CD4-positive, alpha-beta memory T cell (primary cell): ENCODE data around the gene UGT1A6. TPM values are rescaled to one million over a fixed set of nuclear protein-coding genes. Genes with fewer than 3 reads are reported as not detected.
"Not testable (repeated sequence)": the region's sequence is repeated elsewhere in the genome, so short reads cannot be mapped to it uniquely, and the experiment has no call there.

ENCODE experiments used
- CTCF ChIA-PET: fragments of 350-600 bp; sonication (Branson Sonifier 250); formaldehyde crosslinking; loops from one replicate; lab custom pipeline; 2021; ENCODE audit warnings: inconsistent platforms; ENCODE audit not compliant: partially characterized antibody; lab: Charles Lee
- POLR2A ChIA-PET: fragments of 350-600 bp; sonication (Branson Sonifier 250); formaldehyde crosslinking; loops from one replicate; lab custom pipeline; 2021; ENCODE audit not compliant: partially characterized antibody; lab: Charles Lee
- DNase-seq, 5 donors: peaks; one replicate each; pipeline versions ENCODE4 v3.0.0 to v3.0.0-alpha.2; 2020 to 2022; ENCODE audit warnings: mixed read lengths in 1 of 5
- H3K27ac ChIP-seq: one replicate; pipeline ENCODE4 v1.7.0; 2013; ENCODE audit warnings: low read depth, low read length
- H3K27me3 ChIP-seq: 2 replicates; pipeline ENCODE4 v1.7.0; 2013; ENCODE audit warnings: mild to moderate bottlenecking, low read length, moderate library complexity; ENCODE audit not compliant: insufficient read depth
- H3K36me3 ChIP-seq: 2 replicates; pipeline ENCODE4 v1.7.0; 2013; ENCODE audit warnings: mild to moderate bottlenecking, low read length, moderate library complexity; ENCODE audit not compliant: insufficient read depth
- H3K4me1 ChIP-seq: 2 replicates; pipeline ENCODE4 v1.7.0; 2013; ENCODE audit warnings: mild to moderate bottlenecking, low read length, moderate library complexity; ENCODE audit not compliant: insufficient read depth
- H3K4me3 ChIP-seq, 2 donors: one replicate each; pipeline ENCODE4 v1.7.0; 2013; ENCODE audit warnings: low read length in 2 of 2, mild to moderate bottlenecking in 1 of 2
- H3K9me3 ChIP-seq, 2 donors: one replicate each; pipeline ENCODE4 v1.7.0; 2013; ENCODE audit warnings: low read length in 2 of 2, control low read depth in 1 of 2; ENCODE audit not compliant: control insufficient read depth in 1 of 2
- H3K27ac Mint-ChIP-seq, 7 donors: one replicate each; pipeline ENCODE4 v1.8.0; 2020 to 2021; ENCODE audit warnings: mixed read lengths in 7 of 7, mild to moderate bottlenecking in 6 of 7, inconsistent platforms in 3 of 7, moderate library complexity in 3 of 7
- H3K27me3 Mint-ChIP-seq, 2 donors: one replicate each; pipeline ENCODE4 v1.8.0; 2020 to 2021; ENCODE audit warnings: mixed read lengths in 2 of 2
- H3K36me3 Mint-ChIP-seq, 2 donors: one replicate each; pipeline ENCODE4 v1.8.0; 2020 to 2021; ENCODE audit warnings: mixed read lengths in 2 of 2, inconsistent platforms in 1 of 2, mild to moderate bottlenecking in 1 of 2
- H3K4me1 Mint-ChIP-seq, 4 donors: one replicate each; pipeline ENCODE4 v1.8.0; 2020 to 2021; ENCODE audit warnings: mixed read lengths in 4 of 4, mild to moderate bottlenecking in 1 of 4
- H3K4me3 Mint-ChIP-seq, 8 donors: one replicate each; pipeline ENCODE4 v1.8.0; 2020 to 2021; ENCODE audit warnings: mixed read lengths in 8 of 8, mild to moderate bottlenecking in 7 of 8, moderate library complexity in 6 of 8, inconsistent platforms in 3 of 8
- H3K9me3 Mint-ChIP-seq, 8 donors: one replicate each; pipeline ENCODE4 v1.8.0; 2020 to 2021; ENCODE audit warnings: mixed read lengths in 8 of 8, mild to moderate bottlenecking in 5 of 8, inconsistent platforms in 3 of 8, moderate library complexity in 1 of 8
- intact Hi-C: fragments of 100-400 bp; cut with micrococcal nuclease; formaldehyde crosslinking; loops from one replicate; pipeline ENCODE4 v1.15.1; 2023
- polyA plus RNA-seq, 2 donors: library from polyadenylated mRNA; unstranded; fragments of 300-500 nt; fragmentation: Illumina TruSeq; gene quantifications; one replicate each; pipeline ENCODE4 v1.2.3, GENCODE V29; 2021
- total RNA-seq, 2 experiments: library from RNA; stranded (reverse); gene quantifications; one replicate each; pipeline ENCODE4 v1.2.3, GENCODE V29; 2021

Gene UGT1A6
- total and polyA plus RNA-seq, 4 experiments from 2014 or later, result not detected

DNA sequence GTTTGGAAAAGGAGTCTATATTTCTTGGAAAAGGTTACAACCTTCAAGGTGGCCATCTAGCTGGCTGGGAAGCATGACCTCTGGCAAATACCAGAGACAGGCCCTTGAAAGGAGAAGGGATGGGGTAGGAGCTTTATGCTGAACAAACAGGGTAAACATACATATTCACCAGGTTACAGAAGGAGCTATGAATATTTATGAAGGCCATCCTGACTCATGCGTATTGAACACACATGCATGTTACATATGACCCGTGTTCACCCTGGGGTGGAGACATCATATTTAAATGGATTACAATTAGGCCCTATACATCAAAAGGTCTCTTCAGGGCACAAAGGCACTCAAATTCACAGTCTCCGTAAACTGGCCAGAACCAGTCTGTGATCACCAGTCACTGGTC lies 36.7 kb upstream of the UGT1A6 start:
- H3K4me3 ChIP-seq, H3K27ac Mint-ChIP-seq, CTCF ChIA-PET, H3K9me3 Mint-ChIP-seq, H3K36me3 ChIP-seq, H3K27me3 ChIP-seq, DNase-seq, H3K36me3 Mint-ChIP-seq, H3K9me3 ChIP-seq, H3K27ac ChIP-seq, POLR2A ChIA-PET, H3K4me1 Mint-ChIP-seq, intact Hi-C loops, H3K4me3 Mint-ChIP-seq, H3K4me1 ChIP-seq: not testable (repeated sequence)
- H3K27me3 Mint-ChIP-seq, result peaks cover 17 to 29% of the 10 kb centered on the region in 2 donors

DNA sequence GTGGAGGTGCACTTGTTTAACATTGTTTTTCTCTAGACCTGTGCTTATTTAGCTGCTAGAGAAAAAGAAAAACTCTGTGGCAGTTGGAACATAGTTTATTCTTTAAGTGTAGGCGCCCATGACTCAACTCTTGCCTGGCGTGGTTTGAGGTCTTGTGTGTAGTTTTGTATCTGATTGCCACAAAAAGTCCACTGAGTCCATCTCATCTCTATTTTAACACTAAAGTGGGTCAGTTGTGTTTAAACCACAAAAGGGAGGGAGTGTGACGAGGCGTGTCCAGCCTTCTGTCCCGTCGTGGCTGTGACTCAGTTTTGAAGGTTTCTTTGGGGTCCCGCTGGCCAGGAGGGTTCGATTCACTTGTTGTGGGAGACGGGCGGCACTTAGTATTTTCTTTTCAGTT lies 36.2 kb upstream of the UGT1A6 start:
- ChIA-PET POLR2A (no interaction called here), CTCF (no interaction called here)
- Histone ChIP-seq H3K27ac (no peak overlapping the region), H3K27me3 (no peaks in the 10 kb centered on the region), H3K4me3 (no peak overlapping the region), H3K4me1 (no peaks in the 10 kb centered on the region), H3K36me3 (no peaks in the 10 kb centered on the region), H3K9me3 (no peaks in the 10 kb centered on the region)
- Mint-ChIP-seq H3K4me3 (no peak overlapping the region), H3K9me3 (peaks cover 0 to 2% (median 0%) of the 10 kb centered on the region in 8 donors), H3K4me1 (peaks cover 0 to 8% (median 0%) of the 10 kb centered on the region in 4 donors), H3K27me3 (peaks cover 17 to 33% of the 10 kb centered on the region in 2 donors), H3K27ac (no peak overlapping the region), H3K36me3 (no peaks in the 10 kb centered on the region)
- intact Hi-C loops, result no loop called here
- no peak for DNase-seq

DNA sequence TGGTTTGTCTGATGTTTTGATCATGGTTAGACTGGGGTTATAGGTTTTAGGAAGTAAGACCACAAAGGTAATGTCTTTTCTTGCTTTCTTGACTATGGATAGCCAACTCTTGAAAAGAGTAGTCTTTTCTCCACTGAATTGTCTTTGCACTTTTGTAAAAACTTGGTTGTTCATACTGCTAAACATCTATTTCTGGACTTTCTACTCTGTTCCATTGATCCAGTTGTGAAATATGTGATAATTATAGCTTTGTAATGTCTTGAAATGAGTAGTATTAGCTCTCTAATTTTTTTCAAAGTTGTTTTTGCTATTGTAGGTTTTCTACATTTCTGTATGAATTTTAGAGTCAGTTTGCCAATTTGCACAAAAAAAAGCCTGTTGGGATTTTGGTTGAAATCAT lies 34.1 kb upstream of the UGT1A6 start:
- DNase-seq, result no peak
- CTCF ChIA-PET, result no interaction called here
- intact Hi-C loops, result no loop called here

DNA sequence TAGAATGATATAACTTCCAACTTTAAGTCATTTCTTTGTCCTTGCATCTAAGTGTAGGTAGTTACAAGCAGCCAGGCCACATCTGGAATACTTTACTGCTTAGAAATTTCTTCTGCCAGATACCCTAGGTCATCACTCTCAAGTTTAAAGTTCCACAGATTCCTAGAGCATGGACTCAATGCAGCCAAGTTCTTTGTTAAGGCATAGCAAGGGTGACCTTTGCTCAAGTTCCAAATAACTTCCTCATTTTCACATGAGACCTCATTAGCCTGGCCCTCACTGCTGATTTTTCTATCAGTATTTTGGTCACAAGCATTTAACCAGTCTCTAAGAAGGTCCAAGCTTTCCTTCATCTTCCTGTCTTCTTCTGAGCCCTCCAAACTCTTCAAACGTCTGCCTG lies 28.8 kb upstream of the UGT1A6 start:
- POLR2A ChIA-PET, result no interaction called here
- Mint-ChIP-seq H3K27me3 (peaks cover 13 to 26% of the 10 kb centered on the region in 2 donors), H3K36me3 (no peaks in the 10 kb centered on the region), H3K9me3 (peaks cover 2 to 33% (median 8%) of the 10 kb centered on the region in 8 donors), H3K4me3 (no peak overlapping the region), H3K27ac (no peak overlapping the region), H3K4me1 (no peaks in the 10 kb centered on the region)
- intact Hi-C loops, result no loop called here
- H3K36me3 ChIP-seq, result no peaks in the 10 kb centered on the region
- no peaks in the 10 kb centered on the region for H3K9me3 ChIP-seq
- no peak overlapping the region for H3K4me3 ChIP-seq
- H3K27ac ChIP-seq, result no peak overlapping the region
- DNase-seq, result no peak
- H3K4me1 ChIP-seq, result no peaks in the 10 kb centered on the region
- H3K27me3 ChIP-seq, result no peaks in the 10 kb centered on the region
- CTCF ChIA-PET, result no interaction called here

More for the DNA sequence above, 34.1 kb upstream of the UGT1A6 start:
- Mint-ChIP-seq H3K27ac (no peak overlapping the region), H3K27me3 (peaks cover 8 to 32% of the 10 kb centered on the region in 2 donors), H3K9me3 (peaks cover 0 to 10% (median 4%) of the 10 kb centered on the region in 8 donors), H3K36me3 (no peaks in the 10 kb centered on the region), H3K4me1 (peaks cover 0 to 8% (median 0%) of the 10 kb centered on the region in 4 donors), H3K4me3 (no peak overlapping the region)
- POLR2A ChIA-PET, result no interaction called here
- H3K4me1 ChIP-seq, result no peaks in the 10 kb centered on the region
- H3K27me3 ChIP-seq, result no peaks in the 10 kb centered on the region
- H3K9me3 ChIP-seq, result no peaks in the 10 kb centered on the region
- H3K4me3 ChIP-seq, result no peak overlapping the region
- no peak overlapping the region for H3K27ac ChIP-seq
- no peaks in the 10 kb centered on the region for H3K36me3 ChIP-seq

DNA sequence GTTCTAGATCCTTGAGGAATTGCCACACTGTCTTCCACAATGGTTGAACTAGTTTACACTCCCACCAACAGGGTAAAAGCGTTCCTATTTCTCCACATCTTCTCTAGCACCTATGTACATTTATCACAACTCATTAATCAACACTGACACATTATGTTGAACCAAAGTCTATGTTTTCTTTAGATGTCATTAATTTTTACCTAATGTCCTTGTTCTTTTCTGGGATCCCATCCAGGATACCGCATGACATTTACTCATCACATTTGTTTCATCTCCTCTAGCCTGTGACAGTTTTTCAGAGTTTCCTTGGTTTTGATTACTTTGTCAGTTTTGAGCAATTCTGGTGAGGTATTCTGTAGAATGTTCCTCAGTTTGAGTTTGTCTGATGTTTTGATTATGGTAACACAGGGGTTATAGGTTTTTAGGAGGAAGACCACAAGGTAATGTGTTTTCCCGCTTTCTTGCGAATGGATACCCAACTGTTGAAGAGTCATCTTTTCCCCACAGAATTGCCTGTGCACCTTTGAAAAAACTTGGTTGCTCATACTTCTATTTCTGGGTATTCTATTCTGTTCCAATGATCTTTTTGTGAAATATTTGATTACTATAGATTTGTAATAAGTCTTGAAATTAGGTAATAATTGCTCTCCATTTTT lies 24.0 kb upstream of the UGT1A6 start:
- H3K9me3 ChIP-seq, result no peaks in the 10 kb centered on the region
- CTCF ChIA-PET, result no interaction called here
- Mint-ChIP-seq H3K4me1 (no peaks in the 10 kb centered on the region), H3K27ac (no peak overlapping the region), H3K27me3 (peaks cover 15 to 24% of the 10 kb centered on the region in 2 donors), H3K36me3 (no peaks in the 10 kb centered on the region), H3K9me3 (peaks cover under 1 to 22% (median 3%) of the 10 kb centered on the region in 8 donors), H3K4me3 (no peak overlapping the region)
- intact Hi-C loops, result no loop called here
- H3K27ac ChIP-seq, result no peak overlapping the region
- no peak for DNase-seq
- H3K36me3 ChIP-seq, result no peaks in the 10 kb centered on the region
- peaks cover 6% of the 10 kb centered on the region for H3K27me3 ChIP-seq
- no peaks in the 10 kb centered on the region for H3K4me1 ChIP-seq
- no peak overlapping the region for H3K4me3 ChIP-seq
- POLR2A ChIA-PET, result no interaction called here

DNA sequence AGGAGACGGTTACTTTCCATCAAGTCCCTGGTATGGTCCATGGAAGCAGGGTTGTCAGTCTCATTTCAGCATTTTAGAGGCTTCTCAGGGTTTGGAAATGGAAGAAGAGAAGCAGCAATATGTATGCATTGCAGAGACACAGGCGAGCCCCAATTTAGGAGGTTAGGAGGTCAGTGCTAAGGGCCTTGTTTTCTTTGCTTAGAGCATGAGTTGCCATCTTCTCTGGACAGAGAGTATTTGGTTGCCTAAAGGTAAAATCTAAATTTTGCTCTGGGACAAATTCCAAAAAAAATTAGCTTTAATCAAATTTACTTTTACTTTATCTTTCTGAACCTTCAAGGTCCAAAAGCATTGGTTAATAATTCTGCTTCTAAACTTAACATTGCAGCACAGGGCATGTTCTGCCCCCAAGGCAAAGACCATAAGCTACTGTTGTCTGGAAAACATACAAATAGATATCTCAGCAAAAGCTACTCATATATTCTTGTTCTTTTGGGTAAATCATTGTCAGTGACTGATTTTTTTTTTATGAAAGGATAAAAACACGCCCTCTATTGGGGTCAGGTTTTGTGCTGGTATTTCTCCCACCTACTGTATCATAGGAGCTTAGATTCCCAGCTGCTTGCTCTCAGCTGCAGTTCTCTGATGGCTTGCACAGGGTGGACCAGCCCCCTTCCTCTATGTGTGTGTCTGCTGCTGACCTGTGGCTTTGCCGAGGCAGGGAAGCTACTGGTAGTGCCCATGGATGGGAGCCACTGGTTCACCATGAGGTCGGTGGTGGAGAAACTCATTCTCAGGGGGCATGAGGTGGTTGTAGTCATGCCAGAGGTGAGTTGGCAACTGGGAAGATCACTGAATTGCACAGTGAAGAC lies 21.2 kb upstream of the UGT1A6 start, which contains the start of gene UGT1A9:
TSS of gene UGT1A9 (plus strand) at position 609 of the 872 bp plus-strand sequence. CDS start at position 646, 37 bp downstream.
- Mint-ChIP-seq H3K4me3 (no peak within 1 kb of the TSS), H3K9me3 (peaks cover 0 to 10% (median 3%) of the 10 kb centered on the region in 8 donors), H3K4me1 (no peaks in the 10 kb centered on the region), H3K36me3 (no peaks in the 10 kb centered on the region), H3K27ac (no peak within 1 kb of the TSS), H3K27me3 (peaks cover 12 to 23% of the 10 kb centered on the region in 2 donors)
- intact Hi-C loops, result no loop called here
- no peak within 1 kb of the TSS for H3K4me3 ChIP-seq
- no peaks in the 10 kb centered on the region for H3K9me3 ChIP-seq
- H3K27ac ChIP-seq, result no peak within 1 kb of the TSS
- DNase-seq, result no peak
- H3K36me3 ChIP-seq, result no peaks in the 10 kb centered on the region
- peaks cover 6% of the 10 kb centered on the region for H3K27me3 ChIP-seq
- POLR2A ChIA-PET, result no interaction called here
- H3K4me1 ChIP-seq, result no peaks in the 10 kb centered on the region
- CTCF ChIA-PET, result no interaction called here

DNA sequence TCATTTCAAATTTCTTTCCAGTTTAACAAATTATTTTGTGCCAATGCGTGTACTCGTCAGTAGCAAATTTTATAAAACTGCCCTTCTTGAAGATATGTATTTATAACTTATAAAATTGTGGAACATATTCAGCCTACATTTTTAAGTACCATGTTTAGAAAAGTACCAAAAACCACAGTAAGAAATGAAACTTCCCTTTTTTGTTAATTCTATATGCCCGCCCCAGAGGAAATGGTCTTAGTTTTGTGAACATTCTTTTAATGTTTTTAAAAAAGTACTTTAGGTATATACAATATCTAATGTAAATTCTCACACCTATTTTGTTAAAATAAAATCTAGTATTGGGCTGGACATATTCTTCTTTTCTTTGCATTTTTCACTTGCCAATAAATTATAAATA lies 19.8 kb upstream of the UGT1A6 start:
- ChIA-PET CTCF (no interaction called here), POLR2A (no interaction called here)
- no peak overlapping the region for H3K27ac Mint-ChIP-seq
- no peaks in the 10 kb centered on the region for H3K4me1 Mint-ChIP-seq
- intact Hi-C loops, result no loop called here
- DNase-seq, result no peak
- Histone ChIP-seq H3K9me3 (no peaks in the 10 kb centered on the region), H3K4me3 (no peak overlapping the region), H3K27ac (no peak overlapping the region), H3K4me1 (no peaks in the 10 kb centered on the region), H3K36me3 (no peaks in the 10 kb centered on the region), H3K27me3 (peaks cover 6% of the 10 kb centered on the region)
- peaks cover 0 to 10% (median 2%) of the 10 kb centered on the region in 8 donors for H3K9me3 Mint-ChIP-seq
- no peak overlapping the region for H3K4me3 Mint-ChIP-seq
- H3K27me3 Mint-ChIP-seq, result peaks cover 16 to 28% of the 10 kb centered on the region in 2 donors
- H3K36me3 Mint-ChIP-seq, result no peaks in the 10 kb centered on the region
